Measurements from ENCODE around the gene KIAA1671. TPM values are rescaled to one million over a fixed set of nuclear protein-coding genes. Genes with fewer than 3 reads are reported as not detected.

KIAA1671 gene
- total and polyA plus RNA-seq, 9 of the 15 experiments (the other 6 are each of a cell fraction or from before 2014, with no cell fraction given) = under 0.01 to 0.11 (median 0.02) TPM; not detected in 5

GRCh38 chr22:24972369-24972768 is 19.9 kb downstream of the KIAA1671 start:
- Histone ChIP-seq H2AFZ (ENCODE audit: low read depth, low read length) (no peak overlapping the region), H3K9me3 (replicated peaks; ENCODE audit: control insufficient read depth, insufficient read depth, low read depth, low read length) (no peaks in the 10 kb centered on the region), H3K9ac (ENCODE audit: insufficient read depth in 1 of 2, low read depth in 2 of 2, low read length in 2 of 2) (no peak overlapping the region), H3K27me3 (ENCODE audit: control insufficient read depth in 2 of 2, insufficient read depth in 2 of 2, low read length in 2 of 2) (peaks cover 0 to 7% of the 10 kb centered on the region in 2 experiments; a peak in 1 of 5 replicates), H3K27ac (ENCODE audit: extremely low read depth, low read depth, low read length) (no peak overlapping the region), H3K4me2 (ENCODE audit: insufficient read depth, low read length) (no peak overlapping the region), H3K79me2 (ENCODE audit: control insufficient read depth, insufficient read depth, low read length) (no peaks in the 10 kb centered on the region), H3K4me1 (replicated peaks in 1 of 2; ENCODE audit: control insufficient read depth in 2 of 2, insufficient read depth in 2 of 2, low read length in 2 of 2) (no peaks in the 10 kb centered on the region; a peak in 1 of 5 replicates), H4K20me1 (replicated peaks; ENCODE audit: control insufficient read depth, insufficient read depth, low read length) (no peaks in the 10 kb centered on the region; the same call in 1 of the 2 replicates), H3K36me3 (ENCODE audit: control insufficient read depth, insufficient read depth, low read length) (no peaks in the 10 kb centered on the region), H3K9me1 (ENCODE audit: control insufficient read depth, insufficient read depth, low read length) (no peaks in the 10 kb centered on the region), H3K4me3 (no peak overlapping the region)
- ATAC-seq = no peak
- ChIA-PET POLR2A (no interaction called here), CTCF (ENCODE audit: low intra/inter-chr PET ratio) (no interaction called here)
- TF ChIP-seq POLR2A (conservative IDR thresholded peaks at IDR 0.05) = no peak
- no peak for TF ChIP-seq HMG20B (CRISPR knock-in tag; IDR thresholded peaks at IDR 0.05)
- no peak for TF ChIP-seq KDM5B (IDR thresholded peaks at IDR 0.05; ENCODE audit: insufficient replicate concordance, low read depth, low read length)
- no peak for TF ChIP-seq ZNF239 (CRISPR knock-in tag; IDR thresholded peaks at IDR 0.05)
- TF ChIP-seq, protein P1, sequence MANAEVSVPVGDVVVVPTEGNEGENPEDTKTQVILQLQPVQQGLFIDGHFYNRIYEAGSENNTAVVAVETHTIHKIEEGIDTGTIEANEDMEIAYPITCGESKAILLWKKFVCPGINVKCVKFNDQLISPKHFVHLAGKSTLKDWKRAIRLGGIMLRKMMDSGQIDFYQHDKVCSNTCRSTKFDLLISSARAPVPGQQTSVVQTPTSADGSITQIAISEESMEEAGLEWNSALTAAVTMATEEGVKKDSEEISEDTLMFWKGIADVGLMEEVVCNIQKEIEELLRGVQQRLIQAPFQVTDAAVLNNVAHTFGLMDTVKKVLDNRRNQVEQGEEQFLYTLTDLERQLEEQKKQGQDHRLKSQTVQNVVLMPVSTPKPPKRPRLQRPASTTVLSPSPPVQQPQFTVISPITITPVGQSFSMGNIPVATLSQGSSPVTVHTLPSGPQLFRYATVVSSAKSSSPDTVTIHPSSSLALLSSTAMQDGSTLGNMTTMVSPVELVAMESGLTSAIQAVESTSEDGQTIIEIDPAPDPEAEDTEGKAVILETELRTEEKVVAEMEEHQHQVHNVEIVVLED (CRISPR knock-in tag; IDR thresholded peaks at IDR 0.05) = no peak
- no peak for TF ChIP-seq GABPB2 (CRISPR knock-in tag; conservative IDR thresholded peaks at IDR 0.05)
- BruUV-seq (replicated peaks) = no TSS peak
- intact Hi-C loops (cut with micrococcal nuclease) (no loop called here), in situ Hi-C loops (cut with MboI) (no loop called here)
- FAIRE-seq = no peak
- no peak for DNase-seq (ENCODE audit: extremely low read depth in 1 of 4, low spot score in 3 of 4)
- 3% methylated on average over 2 of the region's 2 CpGs for WGBS (ENCODE audit: insufficient coverage, low coverage, missing lambda C conversion rate)
